G401.6 (cell line): Measurements from ENCODE around the gene MCUB.

Experiments
- FAIRE-seq: peaks from 2 replicates; lab custom pipeline; 2012; peaks lifted over from hg19 to GRCh38; lab: Jason Lieb, UNC

MCUB gene

DNA sequence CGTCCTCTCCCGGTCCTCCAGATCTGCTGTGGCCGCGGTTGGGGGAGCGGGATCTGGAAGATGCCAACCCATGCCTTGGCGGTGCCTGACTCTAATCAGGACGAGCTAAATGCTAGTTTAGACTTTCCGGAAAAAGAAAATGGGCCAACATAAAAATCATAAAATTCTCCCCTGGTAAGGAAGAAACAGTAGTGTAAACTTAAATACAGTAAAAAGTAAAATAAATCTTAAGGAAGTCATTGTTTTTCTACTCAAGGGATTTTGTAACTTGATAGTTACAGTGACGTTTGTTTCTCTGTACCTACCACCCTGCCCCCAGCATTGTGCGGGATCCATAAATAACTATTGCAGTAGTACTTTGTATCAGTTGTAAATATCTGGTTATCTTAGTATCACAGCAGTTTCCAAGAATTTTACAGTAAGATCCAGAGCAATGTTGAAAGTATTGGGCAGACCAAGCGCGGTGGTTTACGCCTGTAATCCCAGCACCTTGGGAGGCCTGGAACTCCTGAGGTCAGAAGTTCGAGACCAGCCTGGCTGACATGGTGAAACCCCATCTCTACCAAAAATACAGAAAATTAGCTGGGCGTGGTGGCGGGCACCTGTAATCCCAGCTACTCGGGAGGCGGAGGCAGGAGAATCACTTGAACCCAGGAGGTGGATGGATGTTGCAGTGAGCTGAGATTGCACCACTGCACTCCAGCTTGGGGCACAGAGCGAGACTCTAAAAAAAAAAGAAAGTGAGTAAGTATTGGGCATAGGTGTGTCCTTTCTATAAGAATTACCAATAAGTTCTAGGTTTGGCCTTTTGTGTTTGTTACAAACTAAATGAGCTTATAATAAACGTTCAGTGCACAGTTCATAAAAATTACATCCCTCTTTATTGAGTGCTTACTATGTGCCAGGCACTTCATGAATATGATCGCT is 170.8 kb downstream of the MCUB start:
- no peak for FAIRE-seq

DNA sequence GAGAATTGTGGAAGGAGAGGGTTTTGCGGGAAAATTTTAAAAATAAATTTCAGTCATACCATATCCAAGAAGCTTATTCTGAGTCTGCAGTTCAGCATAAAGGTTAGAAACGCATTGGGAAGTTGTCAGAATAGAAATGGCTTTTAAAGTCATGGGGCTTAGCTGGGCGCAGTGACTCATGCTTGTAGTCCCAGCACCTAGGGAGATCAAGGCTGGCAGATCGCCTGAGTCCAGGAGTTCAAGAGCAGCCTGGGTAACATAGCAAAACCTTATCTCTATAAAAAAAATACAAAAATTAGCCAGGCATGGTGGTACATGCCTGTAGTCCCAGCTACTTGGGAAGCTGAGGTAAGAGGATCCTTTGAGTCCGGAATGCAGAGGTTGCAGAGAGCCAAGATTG is 173.7 kb downstream of the MCUB start:
- no peak for FAIRE-seq

DNA sequence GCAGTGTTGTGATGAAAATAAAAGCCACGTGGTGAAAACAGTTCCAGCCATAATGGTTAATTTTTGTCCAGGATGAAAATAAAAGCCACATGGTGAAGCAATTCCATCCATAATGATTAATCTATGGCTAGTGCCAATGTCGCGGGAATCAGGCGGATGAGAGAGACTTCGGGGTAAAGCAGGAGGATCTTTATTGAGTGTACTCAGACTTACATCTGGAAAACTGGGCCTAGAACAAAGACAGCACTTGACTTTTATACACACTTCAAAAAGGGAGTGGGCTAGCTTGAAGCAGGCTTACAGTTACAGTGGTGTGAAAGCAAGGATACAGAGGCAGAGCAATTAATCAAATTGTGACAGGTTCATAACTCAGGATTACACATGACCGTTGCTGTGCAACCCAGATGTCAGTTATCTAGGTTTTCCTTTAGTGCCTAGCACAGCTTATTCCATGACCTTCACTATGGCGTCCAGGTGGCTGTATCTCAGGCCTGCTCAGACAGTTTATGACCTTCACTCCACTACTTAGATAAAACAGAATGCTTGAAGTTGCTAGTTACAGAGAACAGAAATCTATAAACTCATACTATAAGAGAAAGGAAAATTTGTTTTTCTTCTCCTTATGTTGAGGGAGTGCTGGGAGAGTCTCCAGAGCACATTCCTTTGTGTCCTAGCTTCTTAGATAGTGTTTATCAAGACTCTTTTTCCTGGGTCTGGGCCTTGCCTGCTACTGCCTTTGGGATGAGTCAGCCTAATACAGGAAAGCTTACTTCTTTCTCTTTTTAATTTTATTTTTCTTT is 175.7 kb downstream of the MCUB start:
- no peak for FAIRE-seq
